H1 (cell line): Measurements from ENCODE around the gene FBXO44. TPM values are rescaled to one million over a fixed set of nuclear protein-coding genes. Genes with fewer than 3 reads are reported as not detected.

ENCODE experiments used
- CTCF ChIA-PET: fragments of 300-600 bp; sonication (Branson Sonifier 250); formaldehyde crosslinking; loops from one replicate; lab custom pipeline; 2021; ENCODE audit not compliant: partially characterized antibody; lab: Charles Lee
- POLR2A ChIA-PET: fragments of 300-600 bp; sonication (Branson Sonifier 250); formaldehyde crosslinking; loops from one replicate; lab custom pipeline; 2021; ENCODE audit warnings: inconsistent platforms; ENCODE audit not compliant: partially characterized antibody; lab: Charles Lee
- DNase-seq, 2 experiments: peaks; one replicate each; pipeline versions ENCODE4 v3.0.0 to v3.0.0-alpha.2; 2010 to 2022; ENCODE audit warnings: low spot score in 2 of 2, low read depth in 1 of 2, mixed read lengths in 1 of 2
- FAIRE-seq: peaks from 2 replicates; lab custom pipeline; 2011; peaks lifted over from hg19 to GRCh38; lab: Jason Lieb, UNC
- H2AFZ ChIP-seq: 2 replicates; pipeline ENCODE4 v1.8.1; 2012; ENCODE audit warnings: low read length, inconsistent platforms
- H2AK5ac ChIP-seq: 2 replicates; pipeline ENCODE4 v1.6.1; 2013; ENCODE audit warnings: low read depth, low read length
- H2BK120ac ChIP-seq: replicated peaks from 2 replicates; pipeline ENCODE3; 2013; ENCODE audit warnings: low read depth, low read length, inconsistent platforms
- H2BK12ac ChIP-seq: 2 replicates; pipeline ENCODE4 v1.6.1; 2013; ENCODE audit warnings: low read depth, low read length
- H2BK15ac ChIP-seq: 2 replicates; pipeline ENCODE4 v1.6.1; 2013; ENCODE audit warnings: low read length
- H2BK20ac ChIP-seq: 2 replicates; pipeline ENCODE4 v1.6.1; 2013; ENCODE audit warnings: low read length
- H2BK5ac ChIP-seq: 2 replicates; pipeline ENCODE4 v1.6.1; 2013; ENCODE audit warnings: low read depth, low read length
- H3K14ac ChIP-seq: 2 replicates; pipeline ENCODE4 v1.6.1; 2013; ENCODE audit warnings: inconsistent platforms; ENCODE audit not compliant: insufficient read length
- H3K18ac ChIP-seq: 2 replicates; pipeline ENCODE4 v1.6.1; 2013; ENCODE audit warnings: low read length; ENCODE audit errors: extremely low read depth
- H3K23ac ChIP-seq: 2 replicates; pipeline ENCODE4 v1.6.1; 2013; ENCODE audit warnings: inconsistent platforms; ENCODE audit not compliant: insufficient read length
- H3K23me2 ChIP-seq: 2 replicates; pipeline ENCODE4 v1.6.1; 2013; ENCODE audit warnings: low read depth, low read length
- H3K27ac ChIP-seq: 2 replicates; pipeline ENCODE4 v1.6.1; 2011; ENCODE audit warnings: low read depth, low read length, inconsistent platforms
- H3K27me3 ChIP-seq, 4 experiments: replicated peaks in 1 of 4; 1 replicate in 1 of 4; 2 replicates in 3 of 4; pipeline versions ENCODE4 v1.6.1 to v1.8.1; 2011 to 2013; ENCODE audit warnings: low read length in 3 of 4, mild to moderate bottlenecking in 3 of 4, inconsistent platforms in 2 of 4, mixed read lengths in 2 of 4, moderate library complexity in 1 of 4; ENCODE audit not compliant: control insufficient read depth in 3 of 4, insufficient read depth in 3 of 4; ENCODE audit errors: extremely low read depth in 1 of 4
- H3K36me3 ChIP-seq, 4 experiments: 2 replicates each; pipeline versions ENCODE4 v1.6.1 to v1.8.1; 2011 to 2013; ENCODE audit warnings: mild to moderate bottlenecking in 4 of 4, low read length in 3 of 4, moderate library complexity in 2 of 4, control low read depth in 1 of 4, inconsistent platforms in 1 of 4; ENCODE audit not compliant: insufficient read depth in 4 of 4, control insufficient read depth in 2 of 4
- H3K4ac ChIP-seq: replicated peaks from 2 replicates; pipeline ENCODE3; 2013; ENCODE audit warnings: low read length, low read depth, mixed read lengths, inconsistent platforms; ENCODE audit not compliant: insufficient read length
- H3K4me1 ChIP-seq, 4 experiments: replicated peaks in 1 of 4; 1 replicate in 1 of 4; 2 replicates in 3 of 4; pipeline versions ENCODE4 v1.6.1 to v1.8.1; 2011 to 2013; ENCODE audit warnings: low read length in 3 of 4, inconsistent platforms in 2 of 4, mixed read lengths in 1 of 4; ENCODE audit not compliant: insufficient read depth in 4 of 4, control insufficient read depth in 3 of 4
- H3K4me2 ChIP-seq, 2 experiments: 2 replicates each; pipeline versions ENCODE4 v1.6.1 to v1.8.1; 2011 to 2013; ENCODE audit warnings: low read depth in 2 of 2, low read length in 2 of 2, control low read depth in 1 of 2, inconsistent platforms in 1 of 2, mild to moderate bottlenecking in 1 of 2; ENCODE audit not compliant: insufficient read depth in 1 of 2
- H3K4me3 ChIP-seq, 4 experiments: fragments of 200-600, 300-600 bp in 1 of 4; sonication (generic), shearing (Covaris generic), sonication (Bioruptor Twin) in 1 of 4; 2 replicates each; pipeline versions ENCODE4 v1.5.1 to v1.8.1; 2011 to 2016; ENCODE audit warnings: low read length in 4 of 4, low read depth in 3 of 4, control low read depth in 2 of 4, inconsistent platforms in 2 of 4, mild to moderate bottlenecking in 2 of 4, mixed read lengths in 1 of 4, moderate library complexity in 1 of 4; ENCODE audit not compliant: insufficient read depth in 2 of 4; ENCODE audit errors: extremely low read depth in 1 of 4
- H3K56ac ChIP-seq: replicated peaks from 2 replicates; pipeline ENCODE3; 2013; ENCODE audit warnings: low read depth, mild to moderate bottlenecking, mixed read lengths, low read length, inconsistent platforms; ENCODE audit not compliant: insufficient read length
- H3K79me1 ChIP-seq: 2 replicates; pipeline ENCODE4 v1.6.1; 2013; ENCODE audit warnings: low read depth, low read length, control low read depth
- H3K79me2 ChIP-seq, 2 experiments: 2 replicates each; pipeline versions ENCODE4 v1.6.1 to v1.8.1; 2012 to 2013; ENCODE audit warnings: low read length in 2 of 2, mild to moderate bottlenecking in 2 of 2, inconsistent platforms in 1 of 2; ENCODE audit not compliant: insufficient read depth in 2 of 2, control insufficient read depth in 1 of 2
- H3K9ac ChIP-seq, 4 experiments: replicated peaks in 1 of 4; 1 replicate in 1 of 4; 2 replicates in 3 of 4; pipeline versions ENCODE4 v1.6.1 to v1.8.1; 2011 to 2013; ENCODE audit warnings: low read depth in 3 of 4, low read length in 3 of 4, control low read depth in 2 of 4, mild to moderate bottlenecking in 2 of 4, moderate library complexity in 2 of 4, inconsistent platforms in 1 of 4; ENCODE audit errors: extremely low read depth in 1 of 4
- H3K9me3 ChIP-seq, 2 experiments: 2 replicates each; pipeline versions ENCODE4 v1.6.1 to v1.8.1; 2012 to 2013; ENCODE audit warnings: mild to moderate bottlenecking in 2 of 2, moderate library complexity in 2 of 2, control low read depth in 1 of 2, inconsistent platforms in 1 of 2, low read depth in 1 of 2, low read length in 1 of 2, mixed read lengths in 1 of 2; ENCODE audit not compliant: insufficient read depth in 2 of 2
- H4K20me1 ChIP-seq, 2 experiments: replicated peaks in 1 of 2; 2 replicates each; pipeline versions ENCODE3 to v1.8.1; 2011 to 2013; ENCODE audit warnings: inconsistent platforms in 2 of 2, low read length in 2 of 2, mild to moderate bottlenecking in 1 of 2; ENCODE audit not compliant: insufficient read depth in 2 of 2, control insufficient read depth in 1 of 2
- H4K5ac ChIP-seq: 2 replicates; pipeline ENCODE4 v1.6.1; 2013; ENCODE audit warnings: low read length, low read depth, mixed read lengths, inconsistent platforms; ENCODE audit not compliant: insufficient read length
- H4K8ac ChIP-seq: 2 replicates; pipeline ENCODE4 v1.8.0; 2013; ENCODE audit warnings: mild to moderate bottlenecking, moderate library complexity, low read length, inconsistent platforms; ENCODE audit not compliant: insufficient read depth; ENCODE audit errors: extremely low read depth
- H4K91ac ChIP-seq: replicated peaks from 2 replicates; pipeline ENCODE3; 2013; ENCODE audit warnings: low read length, mixed read lengths, inconsistent platforms; ENCODE audit not compliant: insufficient read length
- CTBP2 ChIP-seq: IDR thresholded peaks from 2 replicates; pipeline ENCODE4 v1.7.0; 2011; ENCODE audit warnings: borderline replicate concordance, mild to moderate bottlenecking, moderate library complexity, mixed read lengths, low read length; ENCODE audit not compliant: insufficient read depth, insufficient read length
- FOSL1 ChIP-seq: IDR thresholded peaks from 2 replicates; pipeline ENCODE4 v1.6.1; 2011; ENCODE audit warnings: mild to moderate bottlenecking, low read depth, low read length, moderate library complexity; ENCODE audit not compliant: insufficient read depth
- SP4 ChIP-seq: IDR thresholded peaks from 2 replicates; pipeline ENCODE4 v1.6.1; 2012; ENCODE audit warnings: low read length, inconsistent platforms
- TAF7 ChIP-seq: optimal IDR thresholded peaks from 2 replicates; pipeline ENCODE3; 2011; ENCODE audit warnings: low read depth, mild to moderate bottlenecking, inconsistent platforms, low read length, moderate library complexity, borderline replicate concordance
- YY1 ChIP-seq: IDR thresholded peaks from 2 replicates; pipeline ENCODE4 v1.6.1; 2011; ENCODE audit warnings: low read depth, mild to moderate bottlenecking, low read length
- WGBS, 2 experiments: shearing (Covaris generic) in 1 of 2; methylation state at CpG; one replicate each; pipeline versions ENCODE4 v1.1.6 to v1.1.7; 2013 to 2015; ENCODE audit warnings: low lambda C conversion rate in 2 of 2, mixed read lengths in 2 of 2, inconsistent platforms in 1 of 2, low coverage in 1 of 2, missing lambda C conversion rate in 1 of 2; ENCODE audit not compliant: insufficient replicate concordance in 2 of 2, insufficient coverage in 1 of 2, insufficient read length in 1 of 2; ENCODE audit errors: extremely low coverage in 1 of 2, missing lambda C conversion rate in 1 of 2; 5-methylcytosine and 5-hydroxymethylcytosine counted together
- polyA plus RNA-seq, 7 experiments: library from polyadenylated mRNA; depleted of rRNA in 3 of 7; stranded (reverse) in 5 of 7; unstranded in 2 of 7; fragments of >200 nt in 5 of 7; fragments of 200-250 nt in 2 of 7; gene quantifications; 1 replicate in 5 of 7; 2 replicates in 1 of 7; 4 replicates in 1 of 7; pipeline versions ENCODE4 v1.2.1 to v1.2.3, GENCODE V29; 2011 to 2013; ENCODE audit warnings: missing spikeins in 2 of 7, mixed read lengths in 2 of 7
- total RNA-seq: library from RNA; stranded (reverse); fragmentation: NEBNext Ultra II Directional; extraction: Animal tissue kit (Norgen Biotek cat#: 25700); gene quantifications from 2 replicates; pipeline ENCODE4 v1.2.1, GENCODE V29; 2021

The FBXO44 gene
- total and polyA plus RNA-seq, 2 of the 8 experiments (the other 6 are each of a cell fraction or from before 2014, with no cell fraction given): 27.0 to 27.2 TPM

DNA sequence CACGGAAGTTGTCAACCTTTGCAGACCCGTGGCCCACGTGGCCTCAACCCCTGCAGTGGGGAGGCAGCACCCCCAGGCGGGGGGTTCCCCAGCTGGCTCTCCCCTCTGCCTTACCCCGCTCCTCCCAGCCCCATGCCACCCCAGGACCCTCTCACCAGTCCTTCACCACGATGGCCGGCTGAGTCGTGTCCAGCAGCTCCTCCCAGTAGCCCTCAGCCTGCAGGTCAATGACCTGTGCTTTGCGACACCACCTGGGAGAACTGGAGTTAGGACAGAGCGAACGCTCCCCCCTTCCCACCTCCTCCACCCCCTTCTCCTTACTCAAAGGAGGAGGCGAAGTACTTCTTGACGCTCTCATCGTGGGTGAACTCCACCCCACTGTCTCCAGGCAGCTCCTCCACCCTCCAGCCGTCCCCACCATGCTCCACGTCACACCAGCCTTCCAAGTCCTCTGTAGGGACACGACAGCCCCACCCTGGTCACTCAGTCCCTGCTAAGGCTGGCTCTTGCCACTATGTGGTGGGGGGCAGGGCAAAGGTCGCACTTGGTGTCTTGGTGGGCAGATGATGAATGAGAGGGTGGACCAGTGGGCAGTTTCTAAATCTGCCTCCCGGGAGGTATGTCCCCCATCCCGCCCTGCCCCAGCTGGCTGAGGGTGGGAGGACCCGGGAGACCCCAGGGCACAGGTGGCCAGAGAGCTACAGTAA lies 4.9 kb upstream of the FBXO44 start:
- peak overlapping the region; percentile 20; the same call in 1 of the 2 replicates for H2BK15ac ChIP-seq
- peak overlapping the region in 1 of 2 experiments; percentile 64; a peak in 3 of 4 replicates for H3K4me2 ChIP-seq
- peaks cover 0 to 4% (median 2%) of the 10 kb centered on the region in 4 experiments; a peak in 2 of 7 replicates for H3K27me3 ChIP-seq
- peaks cover 3 to 15% of the 10 kb centered on the region in 2 experiments for H4K20me1 ChIP-seq
- no peak overlapping the region for H2BK20ac ChIP-seq
- H4K5ac ChIP-seq: no peak overlapping the region
- no peak overlapping the region; the same call in 1 of the 2 replicates for H2AK5ac ChIP-seq
- H2AFZ ChIP-seq: no peak overlapping the region
- H3K14ac ChIP-seq: no peak overlapping the region
- no peak overlapping the region for H4K8ac ChIP-seq
- TF ChIP-seq FOSL1 (no peak), YY1 (no peak), SP4 (no peak), CTBP2 (no peak), TAF7 (no peak)
- H3K23ac ChIP-seq: no peak overlapping the region
- H3K27ac ChIP-seq: no peak overlapping the region
- no peak overlapping the region for H3K18ac ChIP-seq
- no peak overlapping the region for H3K4ac ChIP-seq
- H2BK5ac ChIP-seq: 0 out of 2 replicates have a peak overlapping the region, but pooled peaks have one; percentile 39
- 85% methylated on average over 18 of the region's 21 CpGs; no CpG with 5 or more reads in 1 of the 2 experiments for WGBS, 2 experiments
- peaks cover 6 to 35% (median 29%) of the 10 kb centered on the region in 4 experiments for H3K4me1 ChIP-seq
- no peak overlapping the region for H4K91ac ChIP-seq
- H3K79me2 ChIP-seq: peaks cover 0 to 7% of the 10 kb centered on the region in 2 experiments; a peak in 1 of 4 replicates
- H3K23me2 ChIP-seq: peaks cover 7% of the 10 kb centered on the region; the same call in 1 of the 2 replicates
- H3K36me3 ChIP-seq: no peaks in the 10 kb centered on the region; a peak in 1 of 8 replicates
- H2BK120ac ChIP-seq: no peak overlapping the region
- no peak overlapping the region for H3K56ac ChIP-seq
- CTCF ChIA-PET: interaction anchor here (0.6 to 3.4 kb wide), 18 partner anchors 8 to 588 kb away, joined by 3 to 14 read pairs (median 4); partner anchors contain the start of genes FBXO6 and MAD2L2
- H3K79me1 ChIP-seq: peaks cover 3% of the 10 kb centered on the region
- no peaks in the 10 kb centered on the region for H3K9me3 ChIP-seq
- FAIRE-seq (no peak), DNase-seq (peak in 1 of 2 experiments; percentile 54)
- H2BK12ac ChIP-seq: peak overlapping the region; percentile 68; the same call in 1 of the 2 replicates
- POLR2A ChIA-PET: interaction anchor here (0.8 to 3.1 kb wide), 11 partner anchors 8 to 78 kb away, joined by 3 to 14 read pairs (median 3); partner anchors contain the start of gene FBXO6
- peak overlapping the region in 2 of 4 experiments; percentile 10 to 43; a peak in 2 of 8 replicates for H3K4me3 ChIP-seq
- H3K9ac ChIP-seq: no peak overlapping the region
